22Rv1 (cell line): ENCODE measurements around the gene HEPN1.

Source experiments
- H3K27ac ChIP-seq: fragments of 450-650 bp; 2 replicates; pipeline ENCODE4 v1.5.1; 2017
- ZFX ChIP-seq: fragments of 450-650 bp; IDR thresholded peaks from 2 replicates; pipeline ENCODE4 v1.6.1; 2017; ENCODE audit warnings: antibody characterized with exemption, borderline replicate concordance
- TF ChIP-seq, protein P1 (sequence below): fragments of 450-650 bp; IDR thresholded peaks from 2 replicates; pipeline ENCODE4 v1.5.1; 2017; ENCODE audit warnings: mild to moderate bottlenecking

HEPN1 gene

DNA sequence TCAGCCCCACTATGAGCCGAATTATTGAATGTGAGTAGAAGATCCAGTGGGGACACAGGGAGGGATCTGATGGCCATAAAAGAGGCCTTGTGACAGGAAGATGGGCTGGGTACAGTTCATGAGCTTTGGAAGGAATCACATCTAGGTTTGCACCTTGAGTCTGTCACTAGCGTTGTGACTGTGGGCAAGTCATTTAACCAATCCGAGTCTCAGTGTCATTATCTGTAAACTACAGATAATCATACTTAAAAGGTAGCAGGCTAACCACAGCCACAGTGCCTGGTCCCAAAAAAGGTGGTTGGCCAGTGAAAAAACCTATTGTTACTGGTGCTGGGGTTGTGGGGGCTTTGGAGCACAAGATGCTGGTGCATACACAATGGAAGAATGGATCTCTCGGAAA lies 3.8 kb downstream of the HEPN1 start:
- TF ChIP-seq, protein P1, sequence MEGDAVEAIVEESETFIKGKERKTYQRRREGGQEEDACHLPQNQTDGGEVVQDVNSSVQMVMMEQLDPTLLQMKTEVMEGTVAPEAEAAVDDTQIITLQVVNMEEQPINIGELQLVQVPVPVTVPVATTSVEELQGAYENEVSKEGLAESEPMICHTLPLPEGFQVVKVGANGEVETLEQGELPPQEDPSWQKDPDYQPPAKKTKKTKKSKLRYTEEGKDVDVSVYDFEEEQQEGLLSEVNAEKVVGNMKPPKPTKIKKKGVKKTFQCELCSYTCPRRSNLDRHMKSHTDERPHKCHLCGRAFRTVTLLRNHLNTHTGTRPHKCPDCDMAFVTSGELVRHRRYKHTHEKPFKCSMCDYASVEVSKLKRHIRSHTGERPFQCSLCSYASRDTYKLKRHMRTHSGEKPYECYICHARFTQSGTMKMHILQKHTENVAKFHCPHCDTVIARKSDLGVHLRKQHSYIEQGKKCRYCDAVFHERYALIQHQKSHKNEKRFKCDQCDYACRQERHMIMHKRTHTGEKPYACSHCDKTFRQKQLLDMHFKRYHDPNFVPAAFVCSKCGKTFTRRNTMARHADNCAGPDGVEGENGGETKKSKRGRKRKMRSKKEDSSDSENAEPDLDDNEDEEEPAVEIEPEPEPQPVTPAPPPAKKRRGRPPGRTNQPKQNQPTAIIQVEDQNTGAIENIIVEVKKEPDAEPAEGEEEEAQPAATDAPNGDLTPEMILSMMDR: no peak
- no peak for TF ChIP-seq ZFX
- no peak overlapping the region for H3K27ac ChIP-seq

DNA sequence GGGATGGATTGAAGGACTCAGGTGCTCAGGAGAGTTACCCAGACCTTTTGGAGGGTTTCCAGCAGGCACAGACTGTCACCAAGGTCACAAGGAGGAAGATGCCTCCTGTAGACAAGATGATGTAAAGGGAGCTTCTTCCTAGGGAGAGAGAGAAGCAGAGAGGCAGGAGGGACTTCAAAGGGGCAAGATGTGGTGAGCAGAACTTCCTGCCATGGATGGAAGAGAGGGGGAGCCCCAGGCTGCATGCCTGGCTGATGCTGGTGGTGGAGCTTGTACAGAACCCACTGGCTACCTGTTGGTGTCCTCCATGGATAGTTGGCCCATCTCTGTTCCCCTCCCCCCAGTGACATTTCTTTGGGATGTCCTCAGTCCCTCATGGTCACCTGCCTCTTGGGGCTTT lies 4.2 kb downstream of the HEPN1 start:
- H3K27ac ChIP-seq: no peak overlapping the region
- no peak for TF ChIP-seq ZFX
- TF ChIP-seq, protein P1: no peak

DNA sequence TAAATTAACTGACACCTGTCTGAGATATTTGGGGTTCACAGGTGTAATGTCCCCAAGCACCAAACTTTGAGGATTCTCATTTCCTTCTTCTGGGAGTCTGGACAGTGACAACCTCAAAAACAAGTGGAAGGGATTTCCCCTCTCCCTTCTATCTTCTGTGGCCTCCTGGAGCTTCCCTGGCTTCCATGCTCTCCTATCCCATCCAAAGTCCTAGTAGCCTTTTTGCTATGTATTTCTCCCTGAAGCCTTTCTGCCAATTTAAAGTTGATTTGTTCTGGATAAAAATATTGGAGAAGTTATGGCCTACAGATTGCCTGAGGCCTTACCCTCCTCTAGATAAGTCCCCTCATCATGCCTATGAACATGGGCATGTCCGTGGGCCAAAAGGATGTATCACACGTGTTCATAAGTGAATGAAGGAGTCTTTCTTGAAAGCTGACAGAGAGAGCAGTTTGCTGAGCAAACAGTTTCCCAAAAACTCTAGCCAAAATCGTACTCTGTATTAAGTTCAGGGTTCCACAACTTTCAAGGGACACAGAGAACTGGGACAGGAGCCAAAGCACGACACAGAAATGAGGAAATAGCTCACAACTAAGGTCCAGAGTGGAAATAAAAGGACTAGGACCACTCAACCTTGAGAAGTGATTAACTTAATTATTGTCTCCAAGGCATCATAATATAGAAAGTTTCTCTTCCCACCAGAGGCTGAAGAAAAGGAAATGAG lies 10.1 kb downstream of the HEPN1 start:
- TF ChIP-seq, protein P1: no peak
- TF ChIP-seq ZFX: no peak
- H3K27ac ChIP-seq: no peak overlapping the region

DNA sequence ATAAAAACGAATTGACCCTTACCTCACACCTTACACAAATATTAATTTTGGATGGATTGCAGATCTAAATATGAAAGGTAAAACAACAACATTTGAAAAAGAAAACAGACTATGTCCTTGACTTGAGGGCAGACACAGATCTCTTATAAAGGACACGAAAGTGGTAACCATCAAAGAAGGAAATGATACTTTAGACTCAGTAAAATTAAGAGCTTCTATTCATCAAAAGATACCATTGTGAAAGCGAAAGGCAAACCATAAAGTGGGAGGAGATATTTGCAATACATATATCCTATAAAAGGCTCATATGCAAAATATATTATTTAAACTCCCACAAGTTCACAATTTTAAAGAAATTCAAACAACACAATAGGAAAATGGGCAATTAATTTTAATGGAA lies 11.7 kb downstream of the HEPN1 start:
- no peak overlapping the region for H3K27ac ChIP-seq
- no peak for TF ChIP-seq ZFX
- TF ChIP-seq, protein P1: no peak

DNA sequence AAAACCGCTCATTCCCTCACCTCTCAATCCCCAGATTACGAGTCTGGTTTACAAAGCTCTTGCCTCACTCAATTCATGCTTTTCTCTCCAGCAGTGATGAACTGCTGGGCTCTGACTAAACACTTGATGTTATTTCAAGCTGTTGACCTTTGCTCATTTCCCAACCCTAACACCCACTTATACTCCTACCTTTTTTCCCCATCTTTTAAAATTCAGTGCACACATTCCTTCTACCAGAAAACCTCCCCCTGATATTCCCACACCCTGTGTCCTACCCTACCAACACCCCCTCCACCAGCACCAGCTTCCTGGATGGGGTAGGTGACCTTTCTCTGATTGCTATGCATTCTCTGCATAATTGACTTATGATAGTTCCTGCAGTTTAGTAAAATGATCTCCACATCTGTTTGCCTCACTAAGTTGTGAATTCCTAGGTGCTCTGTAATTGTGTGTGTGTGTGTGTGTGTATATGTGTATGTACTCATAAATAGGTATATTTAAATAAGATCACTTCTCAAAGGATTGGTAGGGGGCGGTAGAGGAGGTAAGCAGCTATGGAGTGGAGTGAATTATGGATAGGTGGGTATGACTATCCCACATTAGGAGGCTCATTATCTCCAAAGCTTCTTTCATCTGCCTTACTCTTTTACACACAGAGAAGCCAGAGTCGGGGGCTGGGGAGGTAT lies 16.0 kb downstream of the HEPN1 start:
- no peak overlapping the region for H3K27ac ChIP-seq
- TF ChIP-seq, protein P1: no peak
- TF ChIP-seq ZFX: no peak

DNA sequence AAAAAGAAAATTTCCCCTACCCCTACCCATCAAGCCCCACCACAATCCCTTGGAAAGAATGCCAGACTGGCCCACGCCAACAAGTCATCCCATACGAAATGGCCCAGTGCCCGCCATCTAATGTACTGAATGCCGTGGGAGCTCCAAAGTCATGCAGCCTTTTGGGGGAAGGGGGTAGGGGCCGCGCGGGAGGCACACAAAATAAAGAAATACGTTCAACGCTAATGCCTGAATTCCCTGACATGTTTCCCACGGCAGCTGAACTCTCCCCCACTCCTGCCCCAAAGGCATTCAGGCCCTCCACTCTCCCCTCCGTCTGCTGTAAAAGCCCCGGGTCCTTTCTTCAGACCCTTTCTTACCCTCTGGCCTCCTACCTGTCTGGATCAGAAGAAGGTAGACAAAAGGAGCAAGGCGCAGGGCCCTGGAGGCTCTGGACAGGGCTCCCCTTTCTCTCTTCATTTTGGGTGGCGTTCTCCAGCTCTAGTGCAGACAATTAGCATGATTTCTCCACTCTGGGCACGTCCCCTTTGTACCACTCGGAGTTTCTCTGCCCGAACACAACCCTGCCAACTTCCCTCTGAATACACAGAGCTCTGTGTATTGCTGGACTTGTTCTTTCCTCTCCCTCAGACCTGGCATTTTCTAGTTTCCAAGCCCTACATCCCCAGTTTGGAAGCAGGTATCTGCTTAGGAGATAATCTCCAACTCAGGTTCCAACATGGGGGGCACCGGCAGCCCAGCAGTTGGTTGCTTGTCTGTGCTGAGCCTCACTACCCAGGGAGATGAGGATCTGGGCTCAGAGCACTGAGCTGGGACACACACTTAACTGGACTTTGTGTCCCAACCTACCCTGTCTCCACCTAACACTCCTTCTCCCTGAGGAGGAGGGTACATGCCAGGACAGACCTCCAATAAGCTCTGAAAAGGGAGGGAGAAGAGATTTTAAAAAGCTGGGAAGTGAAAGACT lies 16.8 kb downstream of the HEPN1 start, which contains the start of gene HEPACAM:
Gene HEPACAM (minus strand): TSS at position 500 of the 967 bp plus-strand sequence. CDS start 41 bp downstream, at position 459.
- no peak within 1 kb of the TSS for H3K27ac ChIP-seq
- TF ChIP-seq ZFX: no peak
- TF ChIP-seq, protein P1: no peak
